ENCODE measurements around the gene HIVEP3. TPM values are rescaled to one million over a fixed set of nuclear protein-coding genes. Genes with fewer than 3 reads are reported as not detected.

Gene HIVEP3
- total RNA-seq, 1 donor from 2014 or later, result 0.37 TPM

DNA sequence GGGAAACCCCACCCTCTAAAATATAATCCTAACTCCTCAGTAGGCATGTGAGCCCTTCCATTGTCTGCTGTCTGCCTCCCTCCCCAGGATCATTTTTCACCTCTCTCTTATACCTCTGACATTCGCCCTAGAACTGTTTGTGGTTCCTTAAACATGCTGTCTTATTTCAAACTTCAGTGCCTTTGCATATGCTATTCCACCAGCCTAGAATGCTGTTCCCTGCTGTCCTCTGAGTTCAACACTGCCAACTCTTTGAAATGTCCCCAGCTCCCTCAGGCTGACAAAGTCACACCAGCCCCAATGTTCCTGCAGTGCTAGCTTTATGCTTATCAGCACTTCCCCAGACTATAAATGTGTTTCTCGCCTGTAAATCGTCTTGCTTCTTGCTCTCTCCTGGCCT lies 119.5 kb downstream of the HIVEP3 start:
- no peak overlapping the region for H3K4me3 Mint-ChIP-seq
- Histone ChIP-seq H3K9ac (no peak overlapping the region), H3K79me2 (ENCODE audit: low read depth) (no peaks in the 10 kb centered on the region), H2AFZ (replicated peaks) (no peak overlapping the region), H3K36me3 (no peaks in the 10 kb centered on the region), H3K27me3 (no peaks in the 10 kb centered on the region), H4K20me1 (ENCODE audit: low read depth) (no peaks in the 10 kb centered on the region), H3K4me1 (no peaks in the 10 kb centered on the region), H3K4me3 (no peak overlapping the region), H3K27ac (no peak overlapping the region), H3F3A (ENCODE audit: low read depth) (no peaks in the 10 kb centered on the region), H3K4me2 (no peak overlapping the region), H3K9me3 (ENCODE audit: low read depth) (no peaks in the 10 kb centered on the region)
- H3K4me1 Mint-ChIP-seq, result peaks cover 2% of the 10 kb centered on the region
- no peaks in the 10 kb centered on the region for H3K9me3 Mint-ChIP-seq
- no peak overlapping the region for H3K27ac Mint-ChIP-seq
- TF ChIP-seq EZH2 (IDR thresholded peaks at IDR 0.05) (no peak), EZH2phosphoT487 (IDR thresholded peaks at IDR 0.05) (no peak)
- TF ChIP-seq, protein P1, sequence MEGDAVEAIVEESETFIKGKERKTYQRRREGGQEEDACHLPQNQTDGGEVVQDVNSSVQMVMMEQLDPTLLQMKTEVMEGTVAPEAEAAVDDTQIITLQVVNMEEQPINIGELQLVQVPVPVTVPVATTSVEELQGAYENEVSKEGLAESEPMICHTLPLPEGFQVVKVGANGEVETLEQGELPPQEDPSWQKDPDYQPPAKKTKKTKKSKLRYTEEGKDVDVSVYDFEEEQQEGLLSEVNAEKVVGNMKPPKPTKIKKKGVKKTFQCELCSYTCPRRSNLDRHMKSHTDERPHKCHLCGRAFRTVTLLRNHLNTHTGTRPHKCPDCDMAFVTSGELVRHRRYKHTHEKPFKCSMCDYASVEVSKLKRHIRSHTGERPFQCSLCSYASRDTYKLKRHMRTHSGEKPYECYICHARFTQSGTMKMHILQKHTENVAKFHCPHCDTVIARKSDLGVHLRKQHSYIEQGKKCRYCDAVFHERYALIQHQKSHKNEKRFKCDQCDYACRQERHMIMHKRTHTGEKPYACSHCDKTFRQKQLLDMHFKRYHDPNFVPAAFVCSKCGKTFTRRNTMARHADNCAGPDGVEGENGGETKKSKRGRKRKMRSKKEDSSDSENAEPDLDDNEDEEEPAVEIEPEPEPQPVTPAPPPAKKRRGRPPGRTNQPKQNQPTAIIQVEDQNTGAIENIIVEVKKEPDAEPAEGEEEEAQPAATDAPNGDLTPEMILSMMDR (IDR thresholded peaks at IDR 0.05), result no peak
- H3K36me3 Mint-ChIP-seq, result no peaks in the 10 kb centered on the region
- no peak for DNase-seq (ENCODE audit: low spot score)
- no peaks in the 10 kb centered on the region for H3K27me3 Mint-ChIP-seq (ENCODE audit: insufficient read depth, low read depth)

DNA sequence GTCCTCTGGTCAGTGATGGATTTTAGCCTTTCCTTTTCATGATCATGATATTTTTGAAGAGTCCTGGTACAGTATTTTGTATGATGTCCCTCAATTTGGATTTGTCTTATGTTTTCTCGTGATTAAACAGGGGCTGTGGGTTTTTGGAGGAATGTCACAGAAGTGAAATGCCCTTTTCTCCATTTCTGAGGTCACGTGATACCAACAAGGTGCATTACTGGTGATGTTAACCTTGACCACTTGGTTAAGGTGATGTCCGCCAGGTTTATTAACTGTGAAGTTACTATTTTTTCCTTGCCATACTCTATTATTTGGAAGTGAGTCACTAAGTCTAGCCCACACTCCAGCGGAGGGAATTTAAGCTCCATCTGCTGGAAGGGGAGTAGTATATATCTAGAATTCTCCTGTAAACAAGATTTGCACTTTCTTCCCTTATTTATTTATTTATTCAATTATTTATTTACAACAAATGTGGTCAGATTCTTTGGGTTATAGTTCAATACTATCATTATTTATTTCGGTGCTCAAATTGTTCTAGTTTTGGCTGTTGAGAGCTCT lies 123.4 kb downstream of the HIVEP3 start:
- H4K20me1 ChIP-seq (ENCODE audit: low read depth), result no peaks in the 10 kb centered on the region
- Mint-ChIP-seq H3K27me3 (ENCODE audit: insufficient read depth, low read depth) (no peaks in the 10 kb centered on the region), H3K9me3 (no peaks in the 10 kb centered on the region), H3K36me3 (no peaks in the 10 kb centered on the region), H3K27ac (no peak overlapping the region), H3K4me3 (no peak overlapping the region), H3K4me1 (no peaks in the 10 kb centered on the region)
- H3K27ac ChIP-seq, result no peak overlapping the region
- H3K4me2 ChIP-seq, result no peak overlapping the region
- H3K27me3 ChIP-seq, result no peaks in the 10 kb centered on the region
- no peaks in the 10 kb centered on the region for H3K36me3 ChIP-seq
- DNase-seq (ENCODE audit: low spot score), result no peak
- no peak overlapping the region for H3K9ac ChIP-seq
- H3K79me2 ChIP-seq (ENCODE audit: low read depth), result no peaks in the 10 kb centered on the region
- TF ChIP-seq EZH2 (IDR thresholded peaks at IDR 0.05) (no peak), EZH2phosphoT487 (IDR thresholded peaks at IDR 0.05) (no peak)
- TF ChIP-seq, protein P1 (IDR thresholded peaks at IDR 0.05), result peak; percentile 21
- no peaks in the 10 kb centered on the region for H3F3A ChIP-seq (ENCODE audit: low read depth)
- H3K9me3 ChIP-seq (ENCODE audit: low read depth), result no peaks in the 10 kb centered on the region
- H3K4me1 ChIP-seq, result no peaks in the 10 kb centered on the region
- no peak overlapping the region for H3K4me3 ChIP-seq
- no peak overlapping the region for H2AFZ ChIP-seq (replicated peaks)

DNA sequence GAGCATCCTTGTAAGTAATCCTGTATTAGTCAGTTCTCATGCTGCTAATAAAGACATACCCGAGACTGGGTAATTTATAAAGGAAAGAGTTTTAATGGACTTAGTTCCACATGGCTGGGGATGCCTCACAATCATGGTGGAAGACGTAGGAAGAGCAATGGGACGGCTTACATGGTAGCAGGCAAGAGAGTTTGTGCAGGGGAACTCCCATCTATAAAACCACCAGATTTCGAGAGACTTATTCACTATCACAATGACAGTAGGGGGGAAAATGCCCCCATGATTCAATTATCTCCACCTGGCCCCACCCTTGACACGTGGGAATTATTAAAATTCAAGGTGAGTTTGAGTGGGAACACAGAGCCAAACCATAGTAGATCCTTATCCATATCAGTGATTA lies 124.7 kb downstream of the HIVEP3 start:
- Histone ChIP-seq H3K4me3 (no peak overlapping the region), H3K9ac (no peak overlapping the region), H3K79me2 (ENCODE audit: low read depth) (no peaks in the 10 kb centered on the region), H3K27me3 (no peaks in the 10 kb centered on the region), H2AFZ (replicated peaks) (no peak overlapping the region), H3K36me3 (no peaks in the 10 kb centered on the region), H3F3A (ENCODE audit: low read depth) (no peaks in the 10 kb centered on the region), H4K20me1 (ENCODE audit: low read depth) (no peaks in the 10 kb centered on the region), H3K4me2 (no peak overlapping the region), H3K4me1 (no peaks in the 10 kb centered on the region), H3K9me3 (ENCODE audit: low read depth) (no peaks in the 10 kb centered on the region), H3K27ac (no peak overlapping the region)
- Mint-ChIP-seq H3K27ac (no peak overlapping the region), H3K27me3 (ENCODE audit: insufficient read depth, low read depth) (no peaks in the 10 kb centered on the region), H3K9me3 (no peaks in the 10 kb centered on the region), H3K4me1 (no peaks in the 10 kb centered on the region), H3K36me3 (no peaks in the 10 kb centered on the region), H3K4me3 (no peak overlapping the region)
- DNase-seq (ENCODE audit: low spot score), result no peak
- TF ChIP-seq EZH2 (IDR thresholded peaks at IDR 0.05) (no peak), EZH2phosphoT487 (IDR thresholded peaks at IDR 0.05) (no peak)
- TF ChIP-seq, protein P1 (IDR thresholded peaks at IDR 0.05), result no peak
